ENCODE results near the gene SND1. TPM values are rescaled to one million over a fixed set of nuclear protein-coding genes. Genes with fewer than 3 reads are reported as not detected.

SND1 gene
- total and polyA plus RNA-seq, 2 of the 4 experiments (the other 2 are of a cell fraction) = 154 to 294 TPM

DNA sequence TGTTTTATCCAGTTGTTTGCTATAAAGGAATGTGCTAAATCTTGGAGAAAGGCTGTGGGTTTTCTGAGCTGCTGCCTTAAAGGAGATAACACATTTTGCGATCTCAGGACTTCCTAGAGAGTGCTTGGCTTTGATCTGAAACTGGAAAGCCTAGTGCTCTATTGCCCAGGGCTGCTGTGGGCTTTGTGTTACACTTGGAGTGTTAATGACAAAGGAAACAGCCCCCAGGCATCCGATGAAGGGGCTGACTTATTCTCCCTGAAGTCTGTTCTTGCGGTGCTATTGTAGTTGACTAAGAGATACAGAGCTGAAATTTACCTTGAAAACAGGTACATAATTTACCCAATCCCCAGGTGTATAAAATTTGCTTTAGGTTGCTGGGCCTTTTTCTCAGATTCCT lies 74.5 kb downstream of the SND1 start:
- POLR2A ChIA-PET (ENCODE audit: unreplicated experiment) = no interaction called here
- Histone ChIP-seq H2AK9ac (replicated peaks; ENCODE audit: low read depth, low read length, poor library complexity) (no peak overlapping the region), H3K9me3 (ENCODE audit: control insufficient read depth, insufficient read depth, low read length) (no peaks in the 10 kb centered on the region), H3K23ac (ENCODE audit: low read depth, low read length) (no peak overlapping the region), H3K79me1 (ENCODE audit: low read depth in 1 of 2, low read length in 2 of 2) (peaks cover 50 to 78% of the 10 kb centered on the region in 2 experiments), H3K4me1 (ENCODE audit: control insufficient read depth, insufficient read depth, low read length) (no peaks in the 10 kb centered on the region), H4K91ac (ENCODE audit: insufficient read depth, low read depth, low read length) (no peak overlapping the region), H3K14ac (replicated peaks; ENCODE audit: low read depth, low read length) (no peak overlapping the region), H2BK15ac (ENCODE audit: low read depth, low read length) (no peak overlapping the region), H3K9me1 (ENCODE audit: insufficient read depth, low read length) (peaks cover 14% of the 10 kb centered on the region; the same call in 1 of the 2 replicates), H2BK5ac (ENCODE audit: low read depth, low read length, poor library complexity, severe bottlenecking) (no peak overlapping the region), H3K9ac (ENCODE audit: low read depth, low read length) (no peak overlapping the region), H3K4me3 (ENCODE audit: insufficient read depth, low read depth, low read length) (no peak overlapping the region), H2AFZ (replicated peaks; ENCODE audit: low read length, poor library complexity) (no peak overlapping the region), H4K8ac (ENCODE audit: low read depth in 2 of 2, low read length in 2 of 2) (no peak overlapping the region), H2BK120ac (ENCODE audit: low read depth, low read length) (no peak overlapping the region), H3K4me2 (ENCODE audit: low read depth, low read length) (no peak overlapping the region), H3K27me3 (ENCODE audit: control insufficient read depth, insufficient read depth, low read length) (no peaks in the 10 kb centered on the region), H2BK20ac (ENCODE audit: low read depth, low read length) (no peak overlapping the region), H2AK5ac (ENCODE audit: low read depth, low read length) (no peak overlapping the region), H3K56ac (ENCODE audit: extremely low read depth, insufficient read depth, low read length) (no peak overlapping the region), H3K36me3 (ENCODE audit: control insufficient read depth, insufficient read depth, low read length) (peaks cover 22% of the 10 kb centered on the region), H3K4ac (ENCODE audit: low read depth, low read length) (no peak overlapping the region), H3K27ac (ENCODE audit: insufficient read depth, low read length) (no peak overlapping the region), H4K5ac (ENCODE audit: low read depth, low read length) (no peak overlapping the region), H4K20me1 (ENCODE audit: insufficient read depth, low read length) (peaks cover 52% of the 10 kb centered on the region), H3K18ac (ENCODE audit: low read depth, low read length) (no peak overlapping the region)
- WGBS, 2 experiments (ENCODE audit: extremely low coverage in 2 of 2, insufficient read length in 1 of 2) = no CpG with 5 or more reads among the region's 3 CpGs
- DNase-seq (no peak), ATAC-seq (ENCODE audit: low read depth) (no peak)
- intact Hi-C loops (cut with micrococcal nuclease) (no loop called here), dilution Hi-C loops (cut with HindIII; ENCODE audit: low sequenced_read_pairs, unreplicated experiment) (no loop called here), in situ Hi-C loops (cut with MboI; ENCODE audit: low sequenced_read_pairs) (no loop called here)
- no peak for TF ChIP-seq MAFK (IDR thresholded peaks at IDR 0.05; ENCODE audit: low read depth, low read length)
- no peak for TF ChIP-seq RAD21 (IDR thresholded peaks at IDR 0.05; ENCODE audit: low read length)
- TF ChIP-seq FOS (IDR thresholded peaks at IDR 0.05; ENCODE audit: low read depth, low read length) = no peak
- TF ChIP-seq NFE2L2 (IDR thresholded peaks at IDR 0.05; ENCODE audit: low read depth, low read length) = no peak
- TF ChIP-seq POLR2A (IDR thresholded peaks at IDR 0.05; ENCODE audit: low read depth, low read length) = no peak
- TF ChIP-seq RCOR1 (IDR thresholded peaks at IDR 0.05; ENCODE audit: insufficient replicate concordance, low read length) = no peak
- TF ChIP-seq, protein P1, sequence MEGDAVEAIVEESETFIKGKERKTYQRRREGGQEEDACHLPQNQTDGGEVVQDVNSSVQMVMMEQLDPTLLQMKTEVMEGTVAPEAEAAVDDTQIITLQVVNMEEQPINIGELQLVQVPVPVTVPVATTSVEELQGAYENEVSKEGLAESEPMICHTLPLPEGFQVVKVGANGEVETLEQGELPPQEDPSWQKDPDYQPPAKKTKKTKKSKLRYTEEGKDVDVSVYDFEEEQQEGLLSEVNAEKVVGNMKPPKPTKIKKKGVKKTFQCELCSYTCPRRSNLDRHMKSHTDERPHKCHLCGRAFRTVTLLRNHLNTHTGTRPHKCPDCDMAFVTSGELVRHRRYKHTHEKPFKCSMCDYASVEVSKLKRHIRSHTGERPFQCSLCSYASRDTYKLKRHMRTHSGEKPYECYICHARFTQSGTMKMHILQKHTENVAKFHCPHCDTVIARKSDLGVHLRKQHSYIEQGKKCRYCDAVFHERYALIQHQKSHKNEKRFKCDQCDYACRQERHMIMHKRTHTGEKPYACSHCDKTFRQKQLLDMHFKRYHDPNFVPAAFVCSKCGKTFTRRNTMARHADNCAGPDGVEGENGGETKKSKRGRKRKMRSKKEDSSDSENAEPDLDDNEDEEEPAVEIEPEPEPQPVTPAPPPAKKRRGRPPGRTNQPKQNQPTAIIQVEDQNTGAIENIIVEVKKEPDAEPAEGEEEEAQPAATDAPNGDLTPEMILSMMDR (conservative IDR thresholded peaks at IDR 0.05; ENCODE audit: low read depth, low read length) = no peak
- CTCF ChIA-PET = no interaction called here
- BruUV-seq (replicated peaks) = no TSS peak
